GM18505 (cell line): ENCODE measurements around the gene HDAC11.
"Not testable (repeated sequence)": the region's sequence is repeated elsewhere in the genome, so short reads cannot be mapped to it uniquely, and the experiment has no call there.

ENCODE experiments used
- ATAC-seq: cut with Tn5 transposase; IDR thresholded peaks from one replicate; pipeline ENCODE4 v1.9.1; 2021; ENCODE audit not compliant: unreplicated experiment
- POLR2A ChIP-seq: IDR thresholded peaks from 4 replicates; pipeline ENCODE4 v1.6.1; 2011; ENCODE audit warnings: borderline replicate concordance; ENCODE audit not compliant: insufficient read depth, insufficient read length; ENCODE audit errors: extremely low read depth

HDAC11 gene

GRCh38 chr3:13494463-13495350 is 14.6 kb downstream of the HDAC11 start:
- TF ChIP-seq POLR2A: no peak
- no peak for ATAC-seq

GRCh38 chr3:13495351-13495813 is 15.3 kb downstream of the HDAC11 start:
- TF ChIP-seq POLR2A: no peak
- no peak for ATAC-seq

- peak; percentile 74 for ATAC-seq
- TF ChIP-seq POLR2A: no peak
These were observed 16.0 kb downstream of the HDAC11 start for GRCh38 chr3:13495921-13496723.

- TF ChIP-seq POLR2A: no peak
- no peak for ATAC-seq
These were observed 16.8 kb downstream of the HDAC11 start for GRCh38 chr3:13496879-13497278.

GRCh38 chr3:13497386-13497785 is 17.3 kb downstream of the HDAC11 start:
- no peak for TF ChIP-seq POLR2A
- no peak for ATAC-seq

GRCh38 chr3:13498354-13499060 is 18.4 kb downstream of the HDAC11 start:
- no peak for ATAC-seq
- no peak for TF ChIP-seq POLR2A

GRCh38 chr3:13499246-13499645 is 19.1 kb downstream of the HDAC11 start:
- not testable (repeated sequence) for ATAC-seq

- no peak for TF ChIP-seq POLR2A
- ATAC-seq: no peak
These were observed 20.2 kb downstream of the HDAC11 start for GRCh38 chr3:13500133-13500885.

GRCh38 chr3:13501056-13501455 is 20.9 kb downstream of the HDAC11 start:
- ATAC-seq: no peak
- TF ChIP-seq POLR2A: no peak

GRCh38 chr3:13501521-13501920 is 21.4 kb downstream of the HDAC11 start:
- TF ChIP-seq POLR2A: no peak

GRCh38 chr3:13501958-13502790 is 22.1 kb downstream of the HDAC11 start:
- no peak for ATAC-seq
- no peak for TF ChIP-seq POLR2A

More at GRCh38 chr3:13501521-13501920, 21.4 kb downstream of the HDAC11 start:
- ATAC-seq: no peak

- no peak for TF ChIP-seq POLR2A
- ATAC-seq: no peak
These were observed 22.6 kb downstream of the HDAC11 start for GRCh38 chr3:13502791-13503060.
